H54 (cell line): ENCODE measurements around the gene SPINK5.

ENCODE experiments used
- DNase-seq: peaks from one replicate; pipeline ENCODE4 v3.0.0; 2011; ENCODE audit warnings: low spot score, mixed read lengths; ENCODE audit not compliant: insufficient read length
- FAIRE-seq: peaks from 3 replicates; lab custom pipeline; 2011; peaks lifted over from hg19 to GRCh38; lab: Jason Lieb, UNC
- POLR2A ChIP-seq: IDR thresholded peaks from 2 replicates; pipeline ENCODE4 v1.6.1; 2011; ENCODE audit warnings: low read depth, mild to moderate bottlenecking, low read length

The SPINK5 gene

DNA sequence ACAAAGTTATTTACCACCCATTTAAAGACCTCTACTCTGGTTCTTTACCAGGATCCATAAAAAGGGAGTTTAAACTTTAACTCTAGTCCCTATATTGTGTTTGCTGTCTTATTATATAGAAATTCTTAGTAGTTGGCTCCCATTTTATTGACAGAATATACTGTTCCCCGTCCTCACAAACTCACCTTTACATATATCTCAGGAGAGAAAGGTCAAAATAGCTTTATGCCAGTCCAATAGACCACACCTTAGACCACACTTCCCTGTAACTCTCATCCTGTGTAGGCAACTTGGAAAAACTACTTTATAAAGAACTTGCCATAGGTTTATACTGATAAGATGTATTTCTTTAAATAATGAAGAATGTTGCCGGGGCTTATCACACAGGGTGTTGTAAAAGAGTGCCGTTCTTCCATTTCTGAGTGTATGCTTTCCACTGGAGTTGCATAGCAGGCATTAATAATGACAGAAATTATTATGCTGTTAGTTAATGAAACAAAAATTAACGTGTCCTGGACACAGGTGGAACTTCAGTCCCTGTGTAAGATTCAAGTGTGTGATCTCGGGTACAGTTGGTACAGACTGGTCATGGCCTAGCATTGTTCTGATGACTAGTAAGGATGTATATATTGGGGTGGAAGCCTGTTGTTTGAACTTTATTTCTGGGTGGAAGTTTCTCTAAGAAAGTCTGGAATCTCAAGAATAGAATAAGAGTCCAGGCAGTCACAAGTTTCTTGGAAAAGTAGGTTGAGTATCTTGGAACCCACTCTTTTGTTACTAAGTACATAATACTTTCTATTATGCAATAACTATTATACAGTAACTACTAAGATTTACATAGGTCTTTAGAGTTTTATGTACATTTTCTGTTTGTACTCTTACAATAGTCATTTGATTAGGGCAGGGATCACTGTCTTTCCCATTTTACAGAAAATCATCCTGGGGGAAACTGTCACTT lies 71.6 kb downstream of the SPINK5 start:
- TF ChIP-seq POLR2A, result no peak
- FAIRE-seq, result no peak
- DNase-seq, result no peak

DNA sequence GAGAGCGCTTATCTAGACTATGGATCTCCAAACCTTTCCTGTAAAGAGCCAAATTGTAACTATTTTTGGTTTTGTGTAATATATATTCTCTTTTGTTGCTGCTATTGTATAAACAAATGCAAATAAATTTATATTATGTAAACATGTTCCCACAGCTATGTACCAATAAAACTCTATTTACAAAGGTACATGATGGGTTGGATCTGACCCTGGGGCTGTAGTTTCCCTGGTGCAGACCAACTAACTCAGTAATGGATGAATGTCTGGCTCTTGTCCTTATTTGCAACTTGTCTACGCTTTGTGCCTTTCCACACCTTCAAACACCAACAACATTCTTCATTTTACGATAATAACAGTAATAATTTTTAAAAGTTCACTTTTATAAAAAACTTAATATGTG lies 77.1 kb downstream of the SPINK5 start:
- DNase-seq (no peak), FAIRE-seq (no peak)
- no peak for TF ChIP-seq POLR2A

DNA sequence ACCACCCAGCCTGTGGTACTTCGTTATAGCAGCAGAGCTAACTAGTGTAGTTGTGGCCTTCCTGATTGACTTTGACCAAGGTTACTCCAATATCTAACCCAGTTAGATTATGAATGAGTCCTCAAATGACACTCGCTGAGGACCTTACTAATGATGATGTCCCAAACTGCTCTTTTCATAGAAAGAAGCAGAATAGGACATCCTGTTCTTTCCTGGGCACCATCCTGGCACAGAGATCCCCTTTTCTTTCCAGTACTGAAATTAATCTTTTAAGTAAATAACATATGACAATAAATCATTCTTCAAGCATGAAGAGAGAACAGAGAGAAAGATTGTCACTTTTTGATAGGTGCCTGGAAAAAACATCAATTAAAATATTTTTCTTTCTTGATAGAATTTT lies 77.9 kb downstream of the SPINK5 start:
- FAIRE-seq (no peak), DNase-seq (no peak)
- TF ChIP-seq POLR2A, result no peak

DNA sequence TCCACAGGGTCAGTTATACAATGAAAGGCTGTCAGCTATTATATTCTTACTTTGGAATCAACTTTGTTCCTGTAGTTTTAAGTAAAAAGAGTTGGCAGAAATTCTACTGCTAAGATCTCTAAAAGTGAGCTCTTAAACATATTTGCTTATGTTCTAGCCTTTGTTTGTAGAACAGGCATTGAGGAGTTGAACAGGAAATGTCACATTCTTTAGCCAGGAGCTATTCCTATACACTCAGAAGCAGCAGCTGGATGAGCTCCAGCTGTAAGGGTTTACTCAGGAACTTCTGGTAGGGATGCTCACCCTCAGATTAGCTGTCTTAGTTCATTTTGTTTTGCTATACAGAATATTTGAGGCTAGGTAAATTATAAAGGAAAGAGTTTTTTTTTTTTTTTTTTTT lies 82.1 kb downstream of the SPINK5 start:
- DNase-seq, result no peak
- no peak for TF ChIP-seq POLR2A
- FAIRE-seq, result peak; percentile 85

- DNase-seq, result no peak
- no peak for FAIRE-seq
- TF ChIP-seq POLR2A, result no peak
Measured at GRCh38 chr5:148146487-148146886, 82.7 kb downstream of the SPINK5 start.

- TF ChIP-seq POLR2A, result no peak
- FAIRE-seq, result no peak
- no peak for DNase-seq
Measured at GRCh38 chr5:148147415-148147814, 83.6 kb downstream of the SPINK5 start.

- FAIRE-seq, result no peak
- DNase-seq, result no peak
- TF ChIP-seq POLR2A, result no peak
Measured at GRCh38 chr5:148151872-148152271, 88.1 kb downstream of the SPINK5 start.

GRCh38 chr5:148152781-148153180 lies 89.0 kb downstream of the SPINK5 start:
- no peak for FAIRE-seq

DNA sequence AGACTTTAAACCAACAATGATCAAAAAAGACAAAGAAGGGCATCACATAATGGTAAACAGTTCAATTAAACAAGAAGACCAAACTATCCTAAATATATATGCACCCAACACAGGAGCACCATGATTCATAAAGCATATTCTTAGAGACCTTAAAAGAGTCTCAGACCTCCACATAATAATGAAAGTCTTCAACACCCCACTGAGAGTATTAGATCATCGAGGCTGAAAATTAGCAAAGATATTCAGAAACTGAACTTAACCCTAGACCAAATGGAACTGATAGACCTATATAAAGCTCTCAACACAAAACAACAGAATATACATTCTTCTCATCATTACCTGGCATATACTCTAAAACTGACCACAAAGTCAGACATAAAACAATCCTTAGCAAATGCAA lies 92.8 kb downstream of the SPINK5 start:
- TF ChIP-seq POLR2A, result no peak
- FAIRE-seq (no peak), DNase-seq (no peak)

More at GRCh38 chr5:148152781-148153180, 89.0 kb downstream of the SPINK5 start:
- TF ChIP-seq POLR2A, result no peak
- no peak for DNase-seq

DNA sequence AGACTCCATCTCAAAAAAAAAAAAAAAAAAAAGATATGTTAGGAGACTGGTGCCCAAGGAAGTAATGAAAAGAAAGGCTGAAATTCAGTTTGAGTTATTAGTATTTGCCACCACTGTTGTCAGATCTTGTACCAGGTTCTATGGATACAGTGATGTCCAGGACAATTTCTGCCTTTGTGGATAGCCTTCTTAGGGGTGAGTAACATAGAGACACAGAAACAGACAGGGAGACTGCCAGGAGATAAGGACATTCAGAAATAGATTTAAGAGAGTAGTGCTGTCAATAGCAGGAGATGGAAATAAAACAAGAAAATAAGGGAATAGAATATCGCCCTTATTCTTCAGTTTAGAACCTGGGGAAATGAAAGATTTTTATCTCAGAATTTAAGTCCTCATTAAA lies 98.3 kb downstream of the SPINK5 start:
- FAIRE-seq (no peak), DNase-seq (no peak)
- TF ChIP-seq POLR2A, result no peak

DNA sequence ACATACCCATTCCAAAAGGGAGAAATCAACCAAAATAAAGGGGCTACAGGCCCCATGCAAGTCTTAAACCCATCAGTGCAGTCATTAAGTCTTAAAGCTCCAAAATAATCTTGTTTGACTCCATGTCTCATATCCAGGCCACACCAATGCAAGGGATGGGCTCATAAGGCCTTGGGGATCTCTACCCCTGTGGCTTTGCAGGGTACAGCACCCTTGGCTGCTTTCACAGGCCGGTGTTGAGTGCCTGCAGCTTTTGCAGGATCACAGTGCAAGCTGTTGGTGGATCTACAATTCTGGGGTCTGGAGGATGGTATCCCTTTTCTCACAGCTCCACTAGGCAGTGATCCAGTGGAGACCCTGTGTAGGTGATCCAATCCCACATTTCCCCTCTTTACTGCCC lies 99.6 kb downstream of the SPINK5 start:
- no peak for FAIRE-seq
- TF ChIP-seq POLR2A, result no peak
- no peak for DNase-seq

DNA sequence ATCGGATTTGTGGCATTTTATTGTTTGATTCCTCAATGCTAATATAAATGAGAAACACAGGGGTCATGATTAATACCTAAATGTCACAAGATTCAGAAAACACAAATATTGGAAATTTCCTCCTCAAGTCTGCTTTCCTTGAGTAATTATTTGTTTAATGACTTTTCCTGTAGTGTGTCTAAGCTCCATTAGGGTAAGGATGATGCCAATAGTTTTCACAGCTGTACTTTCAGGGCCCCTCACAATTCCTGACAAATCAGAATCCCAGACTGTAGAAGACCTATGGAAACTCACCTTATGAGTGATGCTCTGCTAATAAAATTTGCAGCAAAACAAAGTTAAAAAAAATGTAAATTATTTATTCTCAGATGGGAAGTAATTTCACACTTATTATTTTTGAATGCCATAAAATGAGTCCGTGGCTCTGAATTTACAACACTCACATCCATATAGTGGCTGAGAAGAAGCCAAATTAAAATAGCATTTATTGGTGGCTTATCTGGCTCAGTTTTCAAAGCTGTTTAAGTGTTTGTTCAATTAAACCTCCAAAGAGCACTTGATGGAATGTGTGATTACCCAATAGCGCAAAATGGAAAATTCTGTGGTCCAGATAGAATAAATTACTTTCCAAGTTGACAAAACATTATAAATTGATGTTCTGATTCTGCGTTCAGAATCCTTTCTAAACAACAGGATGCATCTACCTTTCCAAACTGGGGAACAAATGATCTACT lies 102.9 kb downstream of the SPINK5 start:
- TF ChIP-seq POLR2A, result no peak
- FAIRE-seq, result no peak
- DNase-seq, result no peak

DNA sequence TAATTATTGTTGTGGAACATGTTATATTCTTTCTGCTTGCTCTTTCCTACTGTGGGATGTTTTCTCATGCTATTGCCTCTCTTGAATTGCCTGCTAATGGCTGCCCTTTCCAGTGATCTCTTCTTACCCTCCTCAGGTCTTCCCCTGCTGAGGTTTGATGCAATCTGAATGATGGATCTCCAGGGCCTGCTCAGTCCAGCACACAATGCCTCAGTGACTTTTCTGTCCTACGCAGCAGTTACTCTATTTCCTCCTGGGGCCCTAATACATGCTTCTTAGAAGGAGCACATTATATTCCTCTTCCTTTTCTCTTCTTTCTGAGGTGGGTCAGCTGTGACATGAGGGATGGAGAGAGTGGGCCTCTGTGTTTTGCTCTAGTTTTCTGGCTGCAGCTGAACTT lies 104.5 kb downstream of the SPINK5 start, which contains the start of gene SPINK14:
Gene SPINK14 (plus strand): TSS at position 301 of the 400 bp plus-strand sequence. CDS start 1,187 bp downstream, outside the sequence.
- no peak for FAIRE-seq

GRCh38 chr5:148172377-148172776 lies 108.6 kb downstream of the SPINK5 start:
- DNase-seq, result no peak
- FAIRE-seq, result no peak
- no peak for TF ChIP-seq POLR2A

More for the DNA sequence above, 104.5 kb downstream of the SPINK5 start, which contains the start of gene SPINK14:
- TF ChIP-seq POLR2A, result no peak
- DNase-seq, result no peak
